CD4-positive, alpha-beta T cell (primary cell): ENCODE results near the gene ITPKB. TPM values are rescaled to one million over a fixed set of nuclear protein-coding genes. Genes with fewer than 3 reads are reported as not detected.

ENCODE experiments used
- ATAC-seq: fragments of 200-7000 bp; cut with Tn5 transposase; one replicate; pipeline ENCODE4 v1.10.0; 2022; ENCODE audit warnings: mild to moderate bottlenecking; ENCODE audit not compliant: poor library complexity
- CTCF ChIA-PET: fragments of 350-600 bp; sonication (Branson Sonifier 250); formaldehyde crosslinking; loops from one replicate; lab custom pipeline; 2021; ENCODE audit warnings: antibody characterized with exemption, inconsistent platforms; lab: Charles Lee
- POLR2A ChIA-PET: fragments of 350-600 bp; sonication (Branson Sonifier 250); formaldehyde crosslinking; loops from one replicate; lab custom pipeline; 2021; ENCODE audit warnings: antibody characterized with exemption, inconsistent platforms; lab: Charles Lee
- DNase-seq, 14 experiments: peaks; one replicate each; pipeline ENCODE4 v3.0.0-alpha.2; 2013 to 2020; ENCODE audit warnings: mixed read lengths in 2 of 14
- H3K27ac ChIP-seq, 2 donors: one replicate each; pipeline versions ENCODE4 v1.5.1 to v1.7.0; 2013; ENCODE audit warnings: low read length in 2 of 2, low read depth in 1 of 2, mild to moderate bottlenecking in 1 of 2
- H3K27me3 ChIP-seq, 2 experiments: 1 replicate in 1 of 2; 2 replicates in 1 of 2; pipeline versions ENCODE4 v1.6.1 to v1.7.0; 2013; ENCODE audit warnings: low read length in 2 of 2, control low read depth in 1 of 2, mild to moderate bottlenecking in 1 of 2, moderate library complexity in 1 of 2; ENCODE audit not compliant: insufficient read depth in 2 of 2, control insufficient read depth in 1 of 2
- H3K36me3 ChIP-seq: one replicate; pipeline ENCODE4 v1.6.1; 2013; ENCODE audit warnings: low read length, control low read depth; ENCODE audit not compliant: insufficient read depth
- H3K4me1 ChIP-seq: one replicate; pipeline ENCODE4 v1.6.1; 2013; ENCODE audit warnings: low read length, control low read depth; ENCODE audit not compliant: insufficient read depth
- H3K4me3 ChIP-seq: one replicate; pipeline ENCODE4 v1.5.1; 2013; ENCODE audit warnings: mild to moderate bottlenecking, low read length, moderate library complexity
- H3K9me3 ChIP-seq, 2 experiments: 1 replicate in 1 of 2; 2 replicates in 1 of 2; pipeline versions ENCODE4 v1.6.1 to v1.7.0; 2013; ENCODE audit warnings: low read length in 2 of 2, mild to moderate bottlenecking in 2 of 2, control low read depth in 1 of 2, moderate library complexity in 1 of 2; ENCODE audit not compliant: control insufficient read depth in 1 of 2, insufficient read depth in 1 of 2
- H3K27ac Mint-ChIP-seq: one replicate; pipeline ENCODE4 v1.8.0; 2020; ENCODE audit warnings: mixed read lengths
- H3K27me3 Mint-ChIP-seq: one replicate; pipeline ENCODE4 v1.8.0; 2021; ENCODE audit warnings: mixed read lengths
- H3K36me3 Mint-ChIP-seq: one replicate; pipeline ENCODE4 v1.8.0; 2021; ENCODE audit warnings: low read depth, mixed read lengths
- H3K4me1 Mint-ChIP-seq: one replicate; pipeline ENCODE4 v1.8.0; 2021; ENCODE audit warnings: low read depth, mixed read lengths
- H3K4me3 Mint-ChIP-seq: one replicate; pipeline ENCODE4 v1.8.0; 2020; ENCODE audit warnings: mild to moderate bottlenecking, mixed read lengths
- H3K9me3 Mint-ChIP-seq: one replicate; pipeline ENCODE4 v1.8.0; 2020; ENCODE audit warnings: mixed read lengths
- CTCF ChIP-seq: fragments of 200-600 bp; IDR thresholded peaks from one replicate; pipeline ENCODE4 v1.8.0; 2022; ENCODE audit warnings: antibody characterized with exemption, mild to moderate bottlenecking
- intact Hi-C, 2 experiments: fragments of 100-400 bp; cut with DNase I in 1 of 2; cut with micrococcal nuclease in 1 of 2; formaldehyde crosslinking; loops; one replicate each; pipeline versions ENCODE4 v1.15.1 to v1.9.0; 2023 to 2025; cut with DNase I, micrococcal nuclease
- total RNA-seq, 174 experiments: library from RNA in 2 of 174; stranded (reverse) in 2 of 174; gene quantifications; one replicate each; pipeline ENCODE4 v1.2.3 and lab custom pipeline; 2021 to 2026

ITPKB gene
- total RNA-seq, 2 experiments from 2014 or later: 565 to 583 TPM

GRCh38 chr1:226652613-226653012 is 86.5 kb downstream of the ITPKB start:
- H3K27ac Mint-ChIP-seq: no peak overlapping the region
- ATAC-seq (no peak), DNase-seq (no peak)
- intact Hi-C loops: loop anchor here (1.0 to 5.0 kb wide), 3 partner anchors 11 to 85 kb away; partner anchors contain the start of gene ITPKB (in 1 of the 2)
- H3K4me3 Mint-ChIP-seq: peak overlapping the region; percentile 89
- no peak for TF ChIP-seq CTCF
- Histone ChIP-seq H3K27ac (no peak overlapping the region), H3K36me3 (peaks cover 33% of the 10 kb centered on the region), H3K27me3 (no peaks in the 10 kb centered on the region), H3K9me3 (no peaks in the 10 kb centered on the region), H3K4me1 (peaks cover 17% of the 10 kb centered on the region), H3K4me3 (no peak overlapping the region)
- H3K9me3 Mint-ChIP-seq: no peaks in the 10 kb centered on the region
- H3K27me3 Mint-ChIP-seq: no peaks in the 10 kb centered on the region
- peaks cover 71% of the 10 kb centered on the region for H3K36me3 Mint-ChIP-seq
- ChIA-PET POLR2A (interaction anchor here (0.7 to 2.6 kb wide), 11 partner anchors 11 to 287 kb away, joined by 3 to 31 read pairs (median 7); partner anchors contain the start of gene ITPKB), CTCF (interaction anchor here (0.9 to 2.5 kb wide), 3 partner anchors 11 to 35 kb away, joined by 3 to 11 read pairs (median 8); no protein-coding TSS in a partner anchor)
- H3K4me1 Mint-ChIP-seq: no peaks in the 10 kb centered on the region

DNA sequence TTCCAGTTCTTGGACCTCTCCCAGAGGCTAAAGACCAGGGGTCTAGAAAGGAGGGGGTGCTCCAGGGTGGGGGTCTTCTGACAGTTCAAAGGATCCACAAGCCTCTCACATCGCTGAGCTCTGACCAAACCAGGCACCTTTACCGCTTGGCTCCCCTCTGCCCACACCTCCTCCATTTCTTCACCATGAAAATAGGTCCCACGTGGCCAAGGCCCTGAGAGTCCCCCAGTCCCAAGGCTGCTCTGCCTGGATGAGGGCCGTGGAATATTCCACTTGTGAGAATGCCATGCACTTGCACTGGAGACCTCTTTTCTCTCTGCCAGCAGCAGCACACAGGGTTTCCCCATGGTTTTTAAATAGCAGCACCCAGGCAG is 87.4 kb downstream of the ITPKB start:
- H3K27ac ChIP-seq: no peak overlapping the region
- no peaks in the 10 kb centered on the region for H3K27me3 Mint-ChIP-seq
- H3K4me1 Mint-ChIP-seq: peaks cover 6% of the 10 kb centered on the region
- ChIA-PET CTCF (interaction anchor here (0.6 kb wide), 1 partner anchor 36 kb away, joined by 3 read pairs; no protein-coding TSS in a partner anchor), POLR2A (interaction anchor here (0.9 kb wide), 1 partner anchor 16 kb away, joined by 3 read pairs; no protein-coding TSS in a partner anchor)
- H3K36me3 Mint-ChIP-seq: peaks cover 71% of the 10 kb centered on the region
- no peaks in the 10 kb centered on the region for H3K27me3 ChIP-seq
- peaks cover 26% of the 10 kb centered on the region for H3K4me1 ChIP-seq
- no peaks in the 10 kb centered on the region for H3K9me3 Mint-ChIP-seq
- no peak overlapping the region for H3K4me3 ChIP-seq
- no peak overlapping the region for H3K4me3 Mint-ChIP-seq
- DNase-seq (no peak), ATAC-seq (no peak)
- TF ChIP-seq CTCF: no peak
- intact Hi-C loops: loop anchor here in 1 of 2 experiments (5.0 kb wide), 2 partner anchors 36 to 86 kb away; partner anchors contain the start of gene ITPKB
- no peak overlapping the region for H3K27ac Mint-ChIP-seq
- H3K9me3 ChIP-seq: no peaks in the 10 kb centered on the region
- H3K36me3 ChIP-seq: peaks cover 37% of the 10 kb centered on the region

DNA sequence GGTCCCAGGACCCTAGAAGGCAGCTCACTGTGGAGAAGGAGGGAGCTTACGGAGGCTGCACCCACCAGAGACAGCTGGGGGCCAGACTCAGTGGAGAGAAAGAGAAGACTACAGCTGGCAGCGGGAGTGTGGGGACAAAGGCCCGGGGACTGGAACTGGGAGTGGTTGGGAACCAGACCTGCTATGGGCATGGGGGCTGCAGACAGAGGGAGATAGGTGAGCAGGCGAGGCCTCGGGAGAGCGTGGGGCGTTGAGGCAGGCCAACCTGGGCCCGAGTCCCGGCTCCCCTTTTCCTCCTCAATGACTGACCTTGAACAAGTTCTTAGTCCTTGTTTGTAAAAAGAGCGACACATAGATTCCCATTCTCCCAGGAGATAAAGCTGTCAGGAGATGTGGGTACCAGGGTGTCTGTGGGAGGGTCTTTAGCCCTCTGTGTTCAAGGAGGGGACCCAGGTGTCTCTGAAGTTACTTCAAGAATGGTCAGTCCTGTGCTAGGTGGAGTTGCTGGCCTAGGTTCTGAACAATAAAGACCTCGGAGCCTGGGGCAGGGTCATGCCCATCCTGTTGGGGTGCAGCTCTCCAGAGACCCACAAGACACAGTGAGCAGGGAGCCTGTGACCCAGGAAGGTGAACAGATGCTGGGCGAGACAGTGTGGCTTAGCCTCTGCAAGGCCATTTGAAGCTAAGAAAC is 87.9 kb downstream of the ITPKB start:
- ATAC-seq: no peak
- peak overlapping the region; percentile 9 to 21 for H3K27ac ChIP-seq
- H3K36me3 ChIP-seq: peaks cover 40% of the 10 kb centered on the region
- Mint-ChIP-seq H3K4me1 (peaks cover 11% of the 10 kb centered on the region), H3K9me3 (no peaks in the 10 kb centered on the region), H3K4me3 (peak overlapping the region; percentile 68), H3K27ac (no peak overlapping the region), H3K36me3 (peaks cover 71% of the 10 kb centered on the region), H3K27me3 (no peaks in the 10 kb centered on the region)
- no peaks in the 10 kb centered on the region for H3K9me3 ChIP-seq
- H3K4me1 ChIP-seq: peaks cover 31% of the 10 kb centered on the region
- no peaks in the 10 kb centered on the region for H3K27me3 ChIP-seq
- H3K4me3 ChIP-seq: no peak overlapping the region
- POLR2A ChIA-PET: interaction anchor here (0.9 kb wide), 1 partner anchor 26 kb away, joined by 3 read pairs; no protein-coding TSS in a partner anchor
- CTCF ChIA-PET: interaction anchor here (0.6 kb wide), 1 partner anchor 36 kb away, joined by 3 read pairs; no protein-coding TSS in a partner anchor
- TF ChIP-seq CTCF: no peak
- no peak for DNase-seq
- intact Hi-C loops: loop anchor here in 1 of 2 experiments (5.0 kb wide), 2 partner anchors 36 to 86 kb away; partner anchors contain the start of gene ITPKB
